Gastroesophageal sphincter (tissue), 3 donors: Measurements from ENCODE around the gene CCDC47.

Experiments
- CTCF ChIP-seq, 4 experiments: fragments of 200-600 bp in 2 of 4; fragments of 450-650 bp in 2 of 4; sonication (generic) in 1 of 4; IDR thresholded peaks; one replicate each; pipeline ENCODE4 v1.5.1; 2017 to 2019; ENCODE audit warnings: antibody characterized with exemption in 4 of 4, mild to moderate bottlenecking in 2 of 4, moderate library complexity in 2 of 4
- EP300 ChIP-seq: sonication (generic); formaldehyde crosslinking; IDR thresholded peaks from one replicate; pipeline ENCODE4 v1.6.1; 2017; ENCODE audit warnings: antibody characterized with exemption, mild to moderate bottlenecking
- POLR2A ChIP-seq, 2 donors: fragments of 450-650 bp; IDR thresholded peaks; one replicate each; pipeline ENCODE4 v1.6.1; 2017; ENCODE audit warnings: antibody characterized with exemption in 2 of 2, mild to moderate bottlenecking in 2 of 2, moderate library complexity in 1 of 2
- POLR2AphosphoS5 ChIP-seq: sonication (generic); formaldehyde crosslinking; IDR thresholded peaks from one replicate; pipeline ENCODE4 v1.6.1; 2017; ENCODE audit warnings: antibody characterized with exemption

GRCh38 chr17:63704259-63704576 lies 69.2 kb downstream of the CCDC47 start:
- no peak for TF ChIP-seq CTCF (IDR thresholded peaks at IDR 0.05)
- no peak for TF ChIP-seq POLR2AphosphoS5
- TF ChIP-seq EP300: no peak
- TF ChIP-seq POLR2A (IDR thresholded peaks at IDR 0.05): no peak
